Liver (tissue), 9 donors: ENCODE results near the gene CD320. TPM values are rescaled to one million over a fixed set of nuclear protein-coding genes. Genes with fewer than 3 reads are reported as not detected.

Experiments
- DNase-seq: peaks from one replicate; pipeline ENCODE4 v3.0.0-alpha.2; 2017; ENCODE audit warnings: low spot score
- H3K27ac ChIP-seq, 2 donors: one replicate each; pipeline ENCODE4 v1.7.0; 2013; ENCODE audit warnings: inconsistent platforms in 2 of 2, low read length in 2 of 2, control low read depth in 1 of 2, low read depth in 1 of 2, mild to moderate bottlenecking in 1 of 2
- H3K27me3 ChIP-seq, 4 donors: one replicate each; pipeline versions ENCODE4 v1.6.1 to v1.7.0; 2013; ENCODE audit warnings: low read length in 3 of 4, inconsistent platforms in 1 of 4, mild to moderate bottlenecking in 1 of 4, moderate library complexity in 1 of 4; ENCODE audit not compliant: control insufficient read depth in 4 of 4, insufficient read depth in 4 of 4
- H3K36me3 ChIP-seq, 4 donors: one replicate each; pipeline versions ENCODE4 v1.6.1 to v1.7.0; 2013; ENCODE audit warnings: low read length in 3 of 4, mild to moderate bottlenecking in 3 of 4, low read depth in 1 of 4, moderate library complexity in 1 of 4; ENCODE audit not compliant: control insufficient read depth in 4 of 4, insufficient read depth in 3 of 4
- H3K4me1 ChIP-seq, 4 donors: one replicate each; pipeline versions ENCODE4 v1.6.1 to v1.7.0; 2013; ENCODE audit warnings: low read length in 3 of 4, mild to moderate bottlenecking in 3 of 4, moderate library complexity in 1 of 4; ENCODE audit not compliant: control insufficient read depth in 4 of 4, insufficient read depth in 4 of 4
- H3K4me3 ChIP-seq, 3 donors: one replicate each; pipeline versions ENCODE4 v1.6.1 to v1.7.0; 2013; ENCODE audit warnings: low read length in 3 of 3, control low read depth in 1 of 3, low read depth in 1 of 3, mild to moderate bottlenecking in 1 of 3
- H3K9ac ChIP-seq, 2 donors: one replicate each; pipeline ENCODE4 v1.7.0; 2013; ENCODE audit warnings: low read length in 2 of 2, mild to moderate bottlenecking in 2 of 2, moderate library complexity in 2 of 2, control low read depth in 1 of 2, low read depth in 1 of 2
- H3K9me3 ChIP-seq, 4 donors: one replicate each; pipeline versions ENCODE4 v1.6.1 to v1.7.0; 2013; ENCODE audit warnings: low read length in 3 of 4; ENCODE audit not compliant: control insufficient read depth in 4 of 4
- ATF3 ChIP-seq: IDR thresholded peaks from 2 replicates; pipeline ENCODE4 v1.6.1; 2016; ENCODE audit warnings: antibody characterized with exemption
- CTCF ChIP-seq: fragments of 150-350 bp; IDR thresholded peaks from 2 replicates; pipeline ENCODE4 v1.5.1; 2017; ENCODE audit warnings: improper control_type of control experiment, low read depth, low read length; ENCODE audit not compliant: missing input control
- EGR1 ChIP-seq, 2 donors: IDR thresholded peaks; 2 replicates each; pipeline ENCODE4 v1.6.1; 2016 to 2018; ENCODE audit warnings: antibody characterized with exemption in 2 of 2, low read depth in 2 of 2
- FOXA1 ChIP-seq: IDR thresholded peaks from 2 replicates; pipeline ENCODE4 v1.6.1; 2016; ENCODE audit warnings: antibody characterized with exemption
- FOXA2 ChIP-seq: IDR thresholded peaks from 2 replicates; pipeline ENCODE4 v1.6.1; 2016; ENCODE audit warnings: antibody characterized with exemption
- GABPA ChIP-seq, 2 donors: IDR thresholded peaks in 1 of 2; conservative IDR thresholded peaks in 1 of 2; 2 replicates each; pipeline ENCODE4 v1.6.1; 2016; ENCODE audit warnings: antibody characterized with exemption in 2 of 2, mild to moderate bottlenecking in 1 of 2, moderate library complexity in 1 of 2
- HNF4A ChIP-seq, 2 donors: conservative IDR thresholded peaks; 2 replicates each; pipeline ENCODE4 v1.6.1; 2016; ENCODE audit warnings: antibody characterized with exemption in 2 of 2, mild to moderate bottlenecking in 2 of 2
- HNF4G ChIP-seq: IDR thresholded peaks from 2 replicates; pipeline ENCODE4 v1.6.1; 2016; ENCODE audit warnings: antibody characterized with exemption
- JUND ChIP-seq, 2 donors: IDR thresholded peaks; 2 replicates each; pipeline ENCODE4 v1.6.1; 2016; ENCODE audit warnings: antibody characterized with exemption in 2 of 2
- MAX ChIP-seq: IDR thresholded peaks from 2 replicates; pipeline ENCODE4 v1.6.1; 2016; ENCODE audit warnings: antibody characterized with exemption
- NR2F2 ChIP-seq: IDR thresholded peaks from 2 replicates; pipeline ENCODE4 v1.6.1; 2016; ENCODE audit warnings: antibody characterized with exemption
- RAD21 ChIP-seq, 2 donors: IDR thresholded peaks; 2 replicates each; pipeline ENCODE4 v1.6.1; 2016; ENCODE audit warnings: antibody characterized with exemption in 2 of 2, mild to moderate bottlenecking in 2 of 2
- REST ChIP-seq: IDR thresholded peaks from 2 replicates; pipeline ENCODE4 v1.6.1; 2016; ENCODE audit warnings: antibody characterized with exemption, mild to moderate bottlenecking
- RXRA ChIP-seq, 2 donors: IDR thresholded peaks; 2 replicates each; pipeline ENCODE4 v1.6.1; 2017 to 2018; ENCODE audit warnings: antibody characterized with exemption in 2 of 2, mild to moderate bottlenecking in 1 of 2
- SP1 ChIP-seq: IDR thresholded peaks from 2 replicates; pipeline ENCODE4 v1.6.1; 2018; ENCODE audit warnings: antibody characterized with exemption, mild to moderate bottlenecking
- TAF1 ChIP-seq: conservative IDR thresholded peaks from 2 replicates; pipeline ENCODE4 v1.6.1; 2016; ENCODE audit warnings: antibody characterized with exemption, mild to moderate bottlenecking
- YY1 ChIP-seq: IDR thresholded peaks from 2 replicates; pipeline ENCODE4 v1.6.1; 2016; ENCODE audit warnings: antibody characterized with exemption, mild to moderate bottlenecking
- ZBTB33 ChIP-seq: IDR thresholded peaks from 2 replicates; pipeline ENCODE4 v1.6.1; 2016; ENCODE audit warnings: antibody characterized with exemption
- WGBS: extraction: QIAGEN DNeasy Blood & Tissue Kit; methylation state at CpG from one replicate; pipeline ENCODE4 v1.1.7; 2013; 5-methylcytosine and 5-hydroxymethylcytosine counted together
- polyA plus RNA-seq, 2 donors: library from polyadenylated mRNA; stranded (reverse) in 1 of 2; unstranded in 1 of 2; fragments of 200-250 nt in 1 of 2; fragments of >200 nt in 1 of 2; fragmentation: Nextera tagmentation in 1 of 2; extraction: Ambion mirVana in 1 of 2; gene quantifications; one replicate each; pipeline versions ENCODE4 v1.2.1 to v1.2.3, GENCODE V29; 2013 to 2015
- total RNA-seq, 2 donors: library from RNA; depleted of rRNA; stranded (reverse); fragments of >200 nt; gene quantifications; one replicate each; pipeline ENCODE4 v1.2.3, GENCODE V29; 2014
- donor health status: healthy.
- donor health status: healthy.
- donor health status: healthy.
- donor health status: healthy.
- donor health status: healthy.

CD320 gene
- 10 to 100 TPM in 1 of 2 donors, 1 to 10 TPM in 1; 6.7 to 10.9 TPM for total RNA-seq
- polyA plus RNA-seq, result 10 to 100 TPM; 14.3 to 18.0 TPM

GRCh38 chr19:8307965-8308866 lies at the start of gene CD320:
Gene CD320, minus strand, starts transcription at chr19:8308358. Its CDS starts 68 bp downstream, at chr19:8308290.
- Histone ChIP-seq H3K4me1 (peaks cover 14 to 35% (median 27%) of the 10 kb centered on the region in 4 donors), H3K27me3 (no peaks in the 10 kb centered on the region), H3K27ac (peak within 1 kb of the TSS; percentile 53 to 72), H3K9ac (peak within 1 kb of the TSS in 1 of 2 donors; percentile 3), H3K4me3 (peak within 1 kb of the TSS; percentile 39 to 65 (median 49)), H3K36me3 (peaks cover 3 to 21% (median 9%) of the 10 kb centered on the region in 4 donors), H3K9me3 (no peaks in the 10 kb centered on the region)
- DNase-seq, result peak; percentile 92
- TF ChIP-seq GABPA (IDR thresholded peaks at IDR 0.05 in 1 of 2, conservative IDR thresholded peaks at IDR 0.05 in 1 of 2) (peak in 1 of 2 donors; percentile 28), NR2F2 (no peak), YY1 (peak; percentile 65), FOXA1 (no peak)
- under 1% methylated on average over 63 of the region's 63 CpGs for WGBS

GRCh38 chr19:8357007-8357521 lies 48.9 kb upstream of the CD320 start:
- Histone ChIP-seq H3K4me1 (peaks cover 4 to 39% (median 13%) of the 10 kb centered on the region in 4 donors), H3K4me3 (no peak overlapping the region), H3K36me3 (no peaks in the 10 kb centered on the region), H3K9ac (no peak overlapping the region), H3K27ac (peak overlapping the region; percentile 39 to 79), H3K27me3 (no peaks in the 10 kb centered on the region), H3K9me3 (no peaks in the 10 kb centered on the region)
- 38% methylated on average over 4 of the region's 4 CpGs for WGBS
- TF ChIP-seq GABPA (IDR thresholded peaks at IDR 0.05 in 1 of 2, conservative IDR thresholded peaks at IDR 0.05 in 1 of 2) (peak in 1 of 2 donors; percentile 15), TAF1 (no peak), ATF3 (peak; percentile 38), NR2F2 (peak; percentile 17), JUND (IDR thresholded peaks at IDR 0.05) (peak; percentile 42 to 80), HNF4G (peak; percentile 49), MAX (peak; percentile 66), SP1 (peak; percentile 83), RXRA (IDR thresholded peaks at IDR 0.05) (peak; percentile 82 to 95), REST (peak; percentile 38), HNF4A (conservative IDR thresholded peaks at IDR 0.05) (peak; percentile 91), CTCF (no peak), EGR1 (IDR thresholded peaks at IDR 0.05; ENCODE audit: low read depth in 2 of 2) (no peak), YY1 (no peak), FOXA1 (no peak), RAD21 (IDR thresholded peaks at IDR 0.05) (peak; percentile 36 to 40), ZBTB33 (peak; percentile 77), FOXA2 (peak; percentile 42)
- DNase-seq, result no peak
